Parathyroid adenoma (tissue), 2 donors: ENCODE results near the gene PCDHGC4.

ENCODE experiments used
- H2AFZ ChIP-seq: fragments of 300-600 bp; sonication (generic); one replicate; pipeline ENCODE4 v1.7.0; 2017; ENCODE audit warnings: antibody characterized with exemption, mild to moderate bottlenecking
- H3K27ac ChIP-seq: fragments of 300-600 bp; sonication (generic); one replicate; pipeline ENCODE4 v1.7.0; 2017
- H3K27me3 ChIP-seq: fragments of 300-600 bp; sonication (generic); one replicate; pipeline ENCODE4 v1.7.0; 2017; ENCODE audit warnings: low read length; ENCODE audit not compliant: control insufficient read depth, insufficient read depth
- H3K36me3 ChIP-seq: fragments of 300-600 bp; sonication (generic); one replicate; pipeline ENCODE4 v1.7.0; 2017; ENCODE audit warnings: low read length; ENCODE audit not compliant: control insufficient read depth, insufficient read depth
- H3K4me1 ChIP-seq: fragments of 300-600 bp; sonication (generic); one replicate; pipeline ENCODE4 v1.7.0; 2017; ENCODE audit warnings: control low read depth
- H3K4me2 ChIP-seq: fragments of 300-600 bp; sonication (generic); one replicate; pipeline ENCODE4 v1.7.0; 2017; ENCODE audit warnings: low read length
- H3K4me3 ChIP-seq: fragments of 300-600 bp; sonication (generic); one replicate; pipeline ENCODE4 v1.7.0; 2017; ENCODE audit warnings: low read depth, low read length
- H3K79me2 ChIP-seq: fragments of 300-600 bp; sonication (generic); one replicate; pipeline ENCODE4 v1.7.0; 2017; ENCODE audit warnings: control low read depth
- H3K9ac ChIP-seq: fragments of 300-600 bp; sonication (generic); one replicate; pipeline ENCODE4 v1.7.0; 2017; ENCODE audit warnings: mild to moderate bottlenecking
- H3K9me3 ChIP-seq: fragments of 300-600 bp; sonication (generic); one replicate; pipeline ENCODE4 v1.7.0; 2017; ENCODE audit warnings: low read length; ENCODE audit not compliant: control insufficient read depth
- TF ChIP-seq, protein P1 (sequence below): fragments of 300-600 bp; sonication (generic); IDR thresholded peaks from one replicate; pipeline ENCODE4 v1.7.0; 2017; ENCODE audit warnings: antibody characterized with exemption, mild to moderate bottlenecking
- donor health status: primary hyperparathyroidism.

PCDHGC4 gene

DNA sequence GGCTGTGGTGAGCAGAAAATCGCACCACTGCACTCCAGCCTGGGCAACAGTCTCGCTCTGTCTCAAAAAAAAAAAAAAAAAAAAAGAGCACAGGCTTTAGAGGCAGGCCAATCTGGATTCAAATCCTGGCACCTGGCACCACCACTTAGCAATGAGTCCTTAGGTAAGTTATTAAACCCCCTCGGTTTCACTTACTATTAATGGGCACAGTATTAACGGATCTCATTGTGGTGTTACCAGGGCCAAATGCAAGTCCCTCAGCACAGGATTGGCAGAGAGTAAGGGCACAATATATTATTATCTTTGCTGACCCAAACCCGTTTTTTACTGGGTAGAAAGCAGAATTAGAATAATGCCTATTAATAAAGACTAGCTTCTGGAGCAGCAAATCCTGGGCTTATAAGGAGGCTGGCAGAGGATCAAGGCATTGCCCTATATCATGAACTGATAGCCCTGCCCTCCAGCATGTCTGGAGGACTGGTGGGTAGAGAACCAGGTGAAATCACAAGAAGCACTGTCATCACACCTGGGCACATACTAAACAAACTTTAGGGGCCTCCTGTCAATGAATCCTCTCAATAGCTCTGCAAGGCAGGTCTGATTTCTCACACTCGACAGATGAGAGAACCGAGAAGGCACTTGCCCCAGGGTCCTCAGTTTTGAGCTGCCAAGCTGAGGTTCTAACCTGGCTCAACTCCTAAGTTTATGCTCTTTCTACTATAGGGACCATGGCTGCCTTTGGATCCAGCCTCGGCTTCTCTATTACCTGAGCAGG is 21.7 kb downstream of the PCDHGC4 start:
- H3K27me3 ChIP-seq, result no peaks in the 10 kb centered on the region
- H3K4me3 ChIP-seq, result no peak overlapping the region
- no peak overlapping the region for H3K9ac ChIP-seq
- TF ChIP-seq, protein P1, sequence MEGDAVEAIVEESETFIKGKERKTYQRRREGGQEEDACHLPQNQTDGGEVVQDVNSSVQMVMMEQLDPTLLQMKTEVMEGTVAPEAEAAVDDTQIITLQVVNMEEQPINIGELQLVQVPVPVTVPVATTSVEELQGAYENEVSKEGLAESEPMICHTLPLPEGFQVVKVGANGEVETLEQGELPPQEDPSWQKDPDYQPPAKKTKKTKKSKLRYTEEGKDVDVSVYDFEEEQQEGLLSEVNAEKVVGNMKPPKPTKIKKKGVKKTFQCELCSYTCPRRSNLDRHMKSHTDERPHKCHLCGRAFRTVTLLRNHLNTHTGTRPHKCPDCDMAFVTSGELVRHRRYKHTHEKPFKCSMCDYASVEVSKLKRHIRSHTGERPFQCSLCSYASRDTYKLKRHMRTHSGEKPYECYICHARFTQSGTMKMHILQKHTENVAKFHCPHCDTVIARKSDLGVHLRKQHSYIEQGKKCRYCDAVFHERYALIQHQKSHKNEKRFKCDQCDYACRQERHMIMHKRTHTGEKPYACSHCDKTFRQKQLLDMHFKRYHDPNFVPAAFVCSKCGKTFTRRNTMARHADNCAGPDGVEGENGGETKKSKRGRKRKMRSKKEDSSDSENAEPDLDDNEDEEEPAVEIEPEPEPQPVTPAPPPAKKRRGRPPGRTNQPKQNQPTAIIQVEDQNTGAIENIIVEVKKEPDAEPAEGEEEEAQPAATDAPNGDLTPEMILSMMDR, result no peak
- H3K36me3 ChIP-seq, result no peaks in the 10 kb centered on the region
- no peak overlapping the region for H2AFZ ChIP-seq
- peaks cover 17% of the 10 kb centered on the region for H3K4me1 ChIP-seq
- H3K27ac ChIP-seq, result peak overlapping the region; percentile 58
- no peaks in the 10 kb centered on the region for H3K9me3 ChIP-seq
- no peak overlapping the region for H3K4me2 ChIP-seq
- H3K79me2 ChIP-seq, result peaks cover 4% of the 10 kb centered on the region

DNA sequence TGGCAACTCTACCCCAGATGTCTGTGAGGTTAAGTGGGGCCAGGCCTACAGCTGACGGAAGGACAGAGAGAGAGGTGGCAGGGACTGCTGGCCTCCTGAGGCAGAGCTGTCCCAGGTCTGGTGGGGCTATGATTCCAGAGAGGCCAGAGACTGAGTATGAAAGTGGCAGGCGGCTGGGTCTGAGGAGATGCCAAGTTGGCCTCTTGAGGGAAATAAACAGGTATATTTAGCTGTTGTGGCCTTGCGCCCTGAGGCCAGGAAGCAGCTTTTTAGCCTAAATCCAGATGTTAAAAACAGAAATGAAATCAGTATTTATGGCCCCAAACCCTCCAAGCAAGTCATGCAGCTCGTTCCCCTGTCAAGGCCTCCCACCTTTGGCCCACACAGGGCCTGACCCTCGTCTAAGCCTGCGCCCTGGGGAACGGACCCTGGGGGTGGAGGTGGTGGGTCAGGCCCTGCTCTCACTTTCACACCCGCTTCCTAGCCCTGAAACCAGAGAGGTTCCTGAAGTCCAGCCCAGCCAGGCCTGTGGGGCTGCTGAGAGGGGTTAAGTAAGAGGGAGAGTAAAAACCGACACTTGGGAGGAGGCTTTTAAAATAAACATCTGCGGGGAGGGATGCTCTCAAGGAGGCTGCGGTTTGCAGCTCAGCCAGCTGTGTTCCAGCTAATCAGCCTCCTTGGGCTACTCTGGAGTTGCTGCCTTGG is 22.7 kb downstream of the PCDHGC4 start:
- H3K4me2 ChIP-seq, result no peak overlapping the region
- H3K79me2 ChIP-seq, result peaks cover 5% of the 10 kb centered on the region
- H3K27ac ChIP-seq, result peak overlapping the region; percentile 58
- no peaks in the 10 kb centered on the region for H3K27me3 ChIP-seq
- H3K36me3 ChIP-seq, result no peaks in the 10 kb centered on the region
- no peak overlapping the region for H3K9ac ChIP-seq
- no peak overlapping the region for H2AFZ ChIP-seq
- peaks cover 23% of the 10 kb centered on the region for H3K4me1 ChIP-seq
- H3K4me3 ChIP-seq, result no peak overlapping the region
- H3K9me3 ChIP-seq, result no peaks in the 10 kb centered on the region
- TF ChIP-seq, protein P1, result no peak

- H3K4me3 ChIP-seq, result no peak overlapping the region
- no peaks in the 10 kb centered on the region for H3K9me3 ChIP-seq
- peak overlapping the region; percentile 58 for H3K27ac ChIP-seq
- no peaks in the 10 kb centered on the region for H3K27me3 ChIP-seq
- H3K9ac ChIP-seq, result no peak overlapping the region
- H3K79me2 ChIP-seq, result peaks cover 5% of the 10 kb centered on the region
- TF ChIP-seq, protein P1, result no peak
- no peaks in the 10 kb centered on the region for H3K36me3 ChIP-seq
- H3K4me2 ChIP-seq, result no peak overlapping the region
- H2AFZ ChIP-seq, result peak overlapping the region; percentile 68
- H3K4me1 ChIP-seq, result peaks cover 23% of the 10 kb centered on the region
These were observed 23.6 kb downstream of the PCDHGC4 start for GRCh38 chr5:141508440-141508797.

DNA sequence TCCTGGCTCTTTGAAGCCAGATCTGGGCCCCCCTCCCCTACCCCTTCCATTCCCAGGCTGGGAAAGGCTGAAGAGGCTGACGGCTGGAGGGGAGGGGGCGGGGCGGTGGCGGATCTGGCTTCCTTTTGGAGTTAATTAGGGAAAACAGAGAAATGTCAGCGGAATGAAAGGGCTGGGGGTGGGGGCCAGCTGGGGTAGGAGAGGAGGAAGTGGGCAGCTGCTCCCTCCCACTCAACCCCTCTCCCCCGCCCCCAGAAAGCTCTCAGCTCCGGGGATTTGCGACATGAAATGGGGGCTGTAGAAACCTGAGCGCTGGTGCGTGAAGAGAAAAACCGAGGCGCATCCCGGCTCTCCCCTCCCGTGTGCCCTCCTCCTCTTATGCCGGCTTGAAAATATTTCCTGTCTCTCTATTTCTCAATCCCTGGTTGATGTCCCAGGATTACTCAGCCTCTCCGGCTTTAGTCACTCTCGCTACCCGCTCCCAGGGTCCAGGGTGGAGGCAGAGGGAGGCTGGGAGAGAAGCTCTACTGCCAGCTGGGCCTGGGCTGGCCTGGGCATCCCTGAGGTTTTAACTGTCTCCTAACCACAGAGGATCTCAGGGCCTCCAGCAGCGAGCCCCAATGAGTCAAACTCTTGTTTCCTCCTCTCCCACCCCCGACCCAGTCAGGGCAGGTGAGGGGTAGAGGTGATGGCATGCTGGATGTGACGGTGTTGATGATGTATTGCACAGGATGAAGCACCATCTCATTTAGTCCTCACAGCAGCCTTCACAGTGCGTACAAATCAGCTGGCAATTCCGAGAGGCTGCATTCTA is 24.2 kb downstream of the PCDHGC4 start:
- Histone ChIP-seq H3K9ac (no peak overlapping the region), H3K36me3 (no peaks in the 10 kb centered on the region), H3K79me2 (peaks cover 5% of the 10 kb centered on the region), H3K4me3 (no peak overlapping the region), H2AFZ (peak overlapping the region; percentile 68), H3K9me3 (no peaks in the 10 kb centered on the region), H3K4me1 (peaks cover 24% of the 10 kb centered on the region), H3K27ac (peak overlapping the region; percentile 58), H3K27me3 (no peaks in the 10 kb centered on the region), H3K4me2 (no peak overlapping the region)
- TF ChIP-seq, protein P1, result no peak
